AG09309 (cell line): Measurements from ENCODE around the gene INTS11.

Experiments
- DNase-seq: peaks from one replicate; pipeline ENCODE4 v3.0.0-alpha.2; 2010; ENCODE audit warnings: low read depth
- H3K4me3 ChIP-seq: 2 replicates; pipeline ENCODE4 v1.5.1; 2011; ENCODE audit warnings: mild to moderate bottlenecking, low read depth, low read length, moderate library complexity; ENCODE audit not compliant: control insufficient read depth
- TF ChIP-seq, protein P1 (sequence below): IDR thresholded peaks from 2 replicates; pipeline ENCODE4 v1.5.1; 2011; ENCODE audit warnings: mild to moderate bottlenecking, low read depth, low read length, inconsistent platforms; ENCODE audit not compliant: insufficient read depth, control insufficient read depth; ENCODE audit errors: missing control alignments

INTS11 gene

DNA sequence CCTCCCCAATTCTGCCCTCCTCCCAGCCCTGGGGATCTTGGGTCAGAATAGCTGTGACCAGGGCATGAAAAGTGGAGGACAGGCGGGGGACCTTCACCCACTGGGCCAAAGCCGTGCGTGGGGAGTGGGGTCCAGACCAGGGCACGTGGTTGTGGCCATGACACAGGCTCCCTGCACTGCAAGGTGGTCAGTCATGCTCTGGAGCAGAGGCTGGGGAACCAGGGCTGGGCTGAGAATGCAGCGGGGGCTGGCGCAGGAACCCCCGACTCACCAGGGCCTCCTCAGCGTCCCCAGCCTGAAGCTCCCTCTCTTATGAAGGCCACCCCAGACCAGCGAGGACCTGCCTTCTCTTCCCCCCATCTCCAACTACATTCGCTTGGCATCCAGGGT is 22.0 kb upstream of the INTS11 start:
- DNase-seq, result no peak
- TF ChIP-seq, protein P1, sequence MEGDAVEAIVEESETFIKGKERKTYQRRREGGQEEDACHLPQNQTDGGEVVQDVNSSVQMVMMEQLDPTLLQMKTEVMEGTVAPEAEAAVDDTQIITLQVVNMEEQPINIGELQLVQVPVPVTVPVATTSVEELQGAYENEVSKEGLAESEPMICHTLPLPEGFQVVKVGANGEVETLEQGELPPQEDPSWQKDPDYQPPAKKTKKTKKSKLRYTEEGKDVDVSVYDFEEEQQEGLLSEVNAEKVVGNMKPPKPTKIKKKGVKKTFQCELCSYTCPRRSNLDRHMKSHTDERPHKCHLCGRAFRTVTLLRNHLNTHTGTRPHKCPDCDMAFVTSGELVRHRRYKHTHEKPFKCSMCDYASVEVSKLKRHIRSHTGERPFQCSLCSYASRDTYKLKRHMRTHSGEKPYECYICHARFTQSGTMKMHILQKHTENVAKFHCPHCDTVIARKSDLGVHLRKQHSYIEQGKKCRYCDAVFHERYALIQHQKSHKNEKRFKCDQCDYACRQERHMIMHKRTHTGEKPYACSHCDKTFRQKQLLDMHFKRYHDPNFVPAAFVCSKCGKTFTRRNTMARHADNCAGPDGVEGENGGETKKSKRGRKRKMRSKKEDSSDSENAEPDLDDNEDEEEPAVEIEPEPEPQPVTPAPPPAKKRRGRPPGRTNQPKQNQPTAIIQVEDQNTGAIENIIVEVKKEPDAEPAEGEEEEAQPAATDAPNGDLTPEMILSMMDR, result no peak
- H3K4me3 ChIP-seq, result no peak overlapping the region

DNA sequence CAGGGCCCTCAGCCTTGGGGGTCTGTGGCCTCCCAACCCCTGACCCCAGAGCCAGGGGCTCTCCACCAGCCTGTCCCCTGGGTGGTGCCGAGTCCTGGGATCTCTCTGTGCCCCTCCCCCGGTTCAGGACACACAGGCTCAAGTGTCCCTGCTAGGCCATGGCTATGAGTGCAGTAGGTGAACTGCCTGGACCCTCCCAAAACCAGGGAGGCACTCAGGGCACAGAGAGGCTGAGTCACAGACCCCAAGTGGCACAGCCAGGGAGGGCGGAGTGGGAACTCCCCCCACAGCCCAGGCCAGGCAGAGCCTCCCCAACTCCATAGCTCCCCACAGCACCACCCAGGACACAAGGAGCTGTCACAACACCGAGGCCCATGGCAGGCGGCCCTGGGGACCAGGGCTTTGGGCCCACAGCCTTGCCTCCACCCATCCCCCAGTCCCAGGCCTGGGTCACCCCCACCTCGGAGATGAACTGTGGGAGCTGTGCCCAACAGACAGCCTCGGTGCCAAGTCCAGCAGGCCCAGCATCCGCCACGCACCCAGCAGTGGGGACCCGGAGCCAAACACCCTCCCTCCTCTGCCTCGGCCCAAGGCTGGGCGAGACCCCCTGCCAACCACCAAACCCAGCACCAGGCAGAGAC is 21.5 kb upstream of the INTS11 start:
- no peak for DNase-seq
- TF ChIP-seq, protein P1, result no peak
- no peak overlapping the region; the same call in 1 of the 2 replicates for H3K4me3 ChIP-seq

DNA sequence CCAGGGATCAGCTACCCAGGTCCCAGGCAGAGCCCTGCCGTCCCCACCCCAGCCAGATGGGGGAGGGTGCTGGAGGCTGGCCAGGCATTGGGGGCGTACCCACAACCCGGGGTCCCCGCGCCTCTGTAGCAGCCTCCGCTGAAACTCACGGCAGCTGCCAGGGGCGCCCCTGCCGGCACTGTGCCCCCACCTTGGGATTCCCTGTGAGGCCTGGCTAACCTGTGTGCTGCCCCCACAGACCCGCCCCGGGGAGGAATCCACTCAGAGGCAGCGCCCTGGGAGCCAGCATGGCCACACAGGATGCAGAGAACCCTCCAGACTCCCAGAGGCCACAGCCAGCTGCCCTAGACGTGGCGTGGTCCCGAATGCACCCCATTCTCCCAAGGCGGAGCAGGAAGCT is 20.9 kb upstream of the INTS11 start:
- no peak for DNase-seq
- TF ChIP-seq, protein P1, result no peak

DNA sequence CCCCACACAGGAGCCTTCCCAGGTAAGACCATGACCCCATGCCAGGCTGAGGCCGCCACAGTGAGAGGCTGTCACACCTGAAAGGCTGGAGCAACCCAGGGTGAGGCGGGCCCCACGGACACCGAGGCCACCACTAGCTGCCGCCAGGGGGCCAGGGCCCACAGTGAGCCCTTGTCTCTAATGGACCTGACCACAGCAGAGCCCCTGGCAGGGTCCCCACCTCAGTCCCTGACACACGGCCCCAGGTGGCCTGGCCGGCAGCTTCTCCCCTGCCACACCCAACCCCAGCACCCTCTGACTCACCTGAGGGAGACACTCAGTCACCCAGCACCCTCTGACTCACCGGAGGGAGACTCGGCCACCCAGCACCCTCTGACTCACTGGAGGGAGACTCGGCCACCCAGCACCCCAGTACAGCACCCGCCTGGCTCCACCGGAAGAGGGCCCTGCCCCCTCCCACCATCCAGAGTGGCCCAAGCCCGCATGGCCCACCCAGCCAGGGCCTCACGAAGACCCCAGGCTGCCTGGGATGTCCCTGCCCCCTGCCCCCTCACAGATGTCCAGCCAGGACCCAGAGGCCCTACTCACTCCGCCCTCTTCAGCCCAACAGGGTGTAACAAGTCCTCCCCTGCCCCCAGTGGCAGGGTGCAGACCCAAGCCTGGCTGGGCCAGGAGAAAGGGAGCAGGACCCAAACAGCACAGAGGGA is 20.3 kb upstream of the INTS11 start:
- H3K4me3 ChIP-seq, result no peak overlapping the region; the same call in none of the 2 replicates
- TF ChIP-seq, protein P1, result peak; percentile 52
- DNase-seq, result no peak

More for the DNA sequence above, 20.9 kb upstream of the INTS11 start:
- H3K4me3 ChIP-seq, result no peak overlapping the region; the same call in 1 of the 2 replicates

DNA sequence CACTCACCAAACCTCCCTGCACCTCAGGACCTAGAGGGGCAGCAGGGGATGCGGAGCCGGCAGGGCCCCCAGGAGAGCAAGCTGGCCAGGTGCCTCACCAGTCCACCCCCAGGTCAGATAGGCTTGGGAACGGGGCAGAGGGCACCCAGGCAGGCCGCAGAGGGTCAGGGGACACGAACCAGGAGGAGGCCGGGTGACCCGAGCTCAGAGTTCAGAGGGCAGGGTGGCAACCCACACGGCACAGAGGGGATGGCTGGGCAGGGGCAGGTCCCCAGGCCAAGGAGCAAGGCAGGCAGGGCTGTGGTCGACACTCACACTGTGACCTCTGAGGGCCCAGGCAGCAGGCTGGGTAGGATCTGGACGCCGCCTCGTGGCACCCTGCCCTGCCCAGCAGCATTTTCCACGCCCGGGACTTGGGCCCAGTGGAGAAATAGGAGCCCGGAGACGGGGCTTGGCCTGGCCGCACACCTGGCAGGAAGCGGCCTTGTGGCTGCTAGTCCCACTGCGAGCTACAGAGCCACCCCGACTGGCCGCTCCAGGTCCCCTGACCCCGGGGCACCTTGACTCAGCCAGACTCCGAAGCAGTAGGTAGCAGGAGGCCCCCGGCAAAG is 19.5 kb upstream of the INTS11 start:
- no peak overlapping the region for H3K4me3 ChIP-seq
- no peak for DNase-seq
- TF ChIP-seq, protein P1, result no peak

DNA sequence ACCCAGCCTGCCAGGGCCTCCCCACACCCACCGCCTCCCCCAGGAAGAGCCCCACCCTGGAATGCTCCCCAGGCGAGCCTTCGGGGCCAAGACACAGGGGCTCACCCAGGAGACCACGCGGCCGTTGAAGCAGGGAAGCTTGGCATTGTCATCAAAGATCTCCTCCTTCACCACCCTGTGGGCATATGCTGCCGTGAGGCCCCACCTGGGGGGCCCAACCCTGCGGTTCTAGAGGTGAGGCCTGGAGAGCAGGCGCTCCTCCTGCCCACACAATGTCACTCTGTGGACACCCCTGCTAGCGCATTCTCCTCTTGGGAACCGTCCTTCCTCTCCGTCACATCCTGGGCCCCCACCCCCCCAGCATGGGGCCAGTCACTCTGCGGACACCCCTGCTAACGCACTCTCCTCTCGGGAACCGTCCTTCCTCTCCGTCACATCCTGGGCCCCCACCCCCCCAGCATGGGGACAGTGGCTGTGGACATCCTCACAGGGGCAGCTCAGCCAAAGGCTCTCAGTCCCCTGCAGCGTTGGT is 18.2 kb upstream of the INTS11 start:
- DNase-seq, result no peak
- TF ChIP-seq, protein P1, result no peak
- H3K4me3 ChIP-seq, result no peak overlapping the region
